Measurements from ENCODE around the gene LRRC42. TPM values are rescaled to one million over a fixed set of nuclear protein-coding genes. Genes with fewer than 3 reads are reported as not detected.
A peak's percentile ranks its signal among the peaks of the same experiment; 100 is the strongest.
"Not testable (repeated sequence)": the region's sequence is repeated elsewhere in the genome, so short reads cannot be mapped to it uniquely, and the experiment has no call there.

The LRRC42 gene
- total RNA-seq, 1 experiment from 2014 or later, result 17.6 TPM

DNA sequence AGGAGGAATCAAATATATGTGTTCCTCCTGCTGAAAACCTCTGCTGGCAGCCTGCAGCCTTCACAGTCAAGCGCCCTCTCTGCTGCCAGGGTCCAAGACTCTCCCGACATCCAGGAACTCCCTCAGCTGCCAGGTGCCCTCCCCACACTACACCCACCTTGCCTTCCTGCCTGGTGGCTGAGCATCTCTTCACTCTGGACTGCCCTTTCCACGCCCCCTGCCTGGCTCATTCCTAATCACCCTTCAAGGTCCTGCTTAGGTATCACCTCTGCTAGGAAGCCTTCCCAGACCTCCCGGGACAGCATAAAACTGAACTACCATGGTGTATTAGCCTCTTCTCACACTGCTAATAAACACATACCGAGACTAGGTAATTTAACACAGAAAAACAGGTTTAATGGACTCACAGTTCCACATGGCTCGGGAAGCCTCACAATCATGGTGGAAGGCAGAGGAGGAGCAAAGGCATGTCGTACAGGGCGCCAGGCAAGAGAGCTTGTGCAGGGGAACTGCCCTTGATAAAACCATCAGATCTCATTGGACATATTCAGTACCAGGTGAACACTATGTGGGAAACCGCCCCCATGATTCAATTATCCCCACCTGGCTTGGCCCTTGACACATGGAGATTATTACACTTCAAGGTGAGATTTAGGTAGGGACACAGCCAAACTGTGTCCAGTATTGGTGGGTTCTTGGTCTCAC lies 56.5 kb downstream of the LRRC42 start:
- no peak for DNase-seq (ENCODE audit: extremely low read depth, low read depth)

DNA sequence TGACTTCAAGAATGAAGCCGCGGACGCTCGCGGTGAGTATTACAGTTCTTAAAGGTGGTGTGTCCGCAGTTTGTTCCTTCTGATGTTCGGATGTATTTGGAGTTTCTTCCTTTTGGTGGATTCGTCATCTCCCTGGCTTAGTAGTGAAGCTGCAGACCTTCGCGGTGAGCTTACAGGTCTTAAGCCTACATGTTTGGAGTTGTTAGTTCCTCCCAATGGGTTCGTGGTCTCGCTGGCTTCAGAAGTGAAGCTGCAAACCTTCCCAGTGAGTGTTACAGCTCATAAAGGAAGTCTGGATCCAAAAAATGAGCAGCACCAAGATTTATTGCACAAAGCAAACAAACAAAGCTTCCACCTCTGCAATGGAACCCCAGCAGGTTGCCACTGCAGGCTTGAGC lies 57.1 kb downstream of the LRRC42 start:
- no peak for DNase-seq (ENCODE audit: extremely low read depth, low read depth)

DNA sequence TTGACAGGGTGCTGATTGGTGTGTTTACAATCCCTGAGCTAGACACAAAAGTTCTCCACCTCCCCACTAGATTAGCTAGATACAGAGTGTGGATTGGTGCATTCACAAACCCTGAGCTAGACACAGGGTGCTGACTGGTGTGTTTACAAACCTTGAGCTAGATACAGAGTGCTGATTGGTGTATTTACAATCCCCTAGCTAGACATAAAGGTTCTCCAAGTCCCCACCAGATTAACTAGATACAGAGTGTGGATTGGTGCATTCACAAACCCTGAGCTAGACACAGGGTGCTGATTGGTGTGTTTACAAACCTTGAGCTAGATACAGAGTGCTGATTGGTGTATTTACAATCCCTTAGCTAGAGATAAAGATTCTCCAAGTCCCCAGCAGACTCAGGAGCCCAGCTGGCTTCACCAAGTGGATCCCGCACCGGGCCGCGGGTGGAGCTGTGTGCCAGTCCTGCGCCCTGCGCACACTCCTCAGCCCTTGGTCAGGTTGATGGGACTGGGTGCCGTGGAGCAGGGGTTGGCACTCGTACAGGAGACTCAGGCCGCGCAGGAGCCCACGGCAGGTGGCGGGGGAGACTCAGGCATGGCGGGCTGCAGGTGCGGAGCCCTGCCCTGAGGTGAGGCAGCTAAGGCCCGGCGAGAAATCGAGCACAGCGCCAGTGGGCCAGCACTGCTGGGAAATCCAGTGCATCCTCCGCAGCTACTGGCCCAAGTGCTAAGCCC lies 57.8 kb downstream of the LRRC42 start:
- DNase-seq (ENCODE audit: extremely low read depth, low read depth), result not testable (repeated sequence)

DNA sequence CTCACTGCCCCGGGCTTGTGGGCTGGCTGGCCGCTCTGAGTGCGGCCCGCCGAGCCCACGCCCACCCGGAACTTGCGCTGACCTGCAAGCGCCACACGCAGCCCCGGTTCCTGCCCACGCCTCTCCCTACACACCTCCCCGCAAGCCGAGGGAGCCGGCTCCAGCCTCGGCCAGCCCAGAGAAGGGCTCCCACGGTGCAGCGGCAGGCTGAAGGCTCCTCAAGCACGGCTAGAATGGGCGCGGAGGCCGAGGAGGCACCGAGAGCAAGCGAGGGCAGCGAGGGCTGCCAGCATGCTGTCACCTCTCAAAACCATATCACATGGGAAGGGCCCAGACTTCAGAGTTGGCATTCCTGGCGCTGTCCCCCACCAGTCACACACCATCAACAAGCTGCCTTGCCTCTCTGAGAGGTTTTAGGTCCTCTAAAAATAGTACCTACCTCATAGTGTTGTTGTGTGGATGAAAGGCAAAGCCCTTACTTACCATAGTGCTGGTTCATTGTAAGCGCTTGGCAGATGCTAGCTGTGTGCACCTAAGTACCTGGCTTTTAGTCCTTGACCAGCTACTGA lies 58.4 kb downstream of the LRRC42 start:
- DNase-seq (ENCODE audit: extremely low read depth, low read depth), result no peak

DNA sequence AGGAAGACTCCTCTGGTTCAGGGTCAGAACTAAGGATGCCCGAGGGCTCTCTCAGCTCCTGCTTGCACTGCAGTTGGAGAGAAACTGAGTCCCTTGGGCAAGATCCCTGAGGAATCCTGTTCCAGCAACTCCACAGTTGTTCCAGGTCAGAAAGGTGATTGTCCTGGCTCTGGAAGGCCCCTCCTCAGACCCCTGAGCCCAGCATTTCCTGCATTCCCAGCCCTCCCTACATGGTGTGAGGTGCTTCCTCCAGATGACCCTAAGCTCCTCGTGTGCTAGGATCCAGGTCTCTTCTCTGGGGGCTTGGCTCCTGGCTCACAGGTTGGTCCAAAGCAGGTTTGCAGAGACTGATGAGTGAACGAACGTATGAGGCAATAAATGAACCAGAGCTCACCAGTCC lies 60.4 kb downstream of the LRRC42 start:
- no peak for DNase-seq (ENCODE audit: extremely low read depth, low read depth)

DNA sequence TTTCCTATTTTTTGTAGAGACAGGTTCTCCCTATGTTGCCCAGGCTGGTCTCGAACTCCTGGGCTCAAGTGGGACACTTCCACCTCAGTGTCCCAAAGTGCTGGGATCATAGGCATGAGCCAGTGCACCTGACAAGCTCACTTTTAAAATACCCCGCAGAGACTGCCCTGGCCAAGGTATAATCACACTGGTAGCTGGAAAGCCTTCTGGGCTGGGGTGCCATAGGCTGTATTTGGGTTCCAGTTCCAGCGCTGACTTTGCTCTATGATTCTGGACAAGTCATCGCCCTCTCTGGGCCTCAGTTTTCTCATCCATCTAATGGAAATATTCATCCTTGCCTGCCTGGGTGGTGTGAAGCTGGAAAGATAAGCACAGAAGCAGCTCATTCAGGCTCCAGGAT lies 61.5 kb downstream of the LRRC42 start:
- DNase-seq (ENCODE audit: extremely low read depth, low read depth), result no peak

DNA sequence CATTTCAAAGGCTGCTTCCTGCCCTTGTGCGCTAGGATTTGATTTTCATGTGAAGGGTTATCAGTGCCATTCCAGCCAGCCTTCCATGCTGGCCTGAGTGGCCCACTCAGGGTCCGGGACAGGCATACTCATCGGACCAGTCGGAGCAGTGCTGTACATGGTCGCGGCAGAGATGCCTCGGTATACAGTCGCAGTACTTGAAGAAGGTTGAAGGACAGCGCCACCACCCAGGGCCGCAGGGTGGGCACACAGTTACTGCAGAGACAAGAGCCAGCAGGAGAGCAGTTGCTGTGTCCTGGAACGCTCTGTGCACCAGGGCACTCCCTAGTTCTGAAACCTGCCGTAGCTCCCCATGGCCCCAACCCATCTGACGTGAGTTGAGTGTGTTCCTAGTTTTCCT lies 62.7 kb downstream of the LRRC42 start:
- no peak for DNase-seq (ENCODE audit: extremely low read depth, low read depth)

DNA sequence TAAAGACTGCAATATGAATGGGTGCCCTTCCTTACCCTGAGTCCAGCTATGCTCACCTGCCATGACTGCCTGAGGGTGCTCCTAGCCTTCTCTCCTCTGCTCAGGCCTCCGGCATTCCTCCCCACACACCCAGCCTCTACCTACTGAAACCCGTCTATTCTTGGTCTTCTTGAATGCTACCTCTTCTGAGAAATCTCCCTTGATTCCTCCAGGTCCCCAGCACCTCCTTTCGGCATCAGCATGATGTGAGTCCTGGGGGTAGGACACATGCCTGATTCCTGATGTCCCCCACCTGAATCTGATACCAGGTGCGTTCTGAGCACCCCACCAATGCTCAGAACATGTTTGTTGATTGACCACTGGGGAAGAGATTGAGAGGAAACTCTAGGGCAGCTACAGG lies 63.3 kb downstream of the LRRC42 start:
- DNase-seq (ENCODE audit: extremely low read depth, low read depth), result no peak

DNA sequence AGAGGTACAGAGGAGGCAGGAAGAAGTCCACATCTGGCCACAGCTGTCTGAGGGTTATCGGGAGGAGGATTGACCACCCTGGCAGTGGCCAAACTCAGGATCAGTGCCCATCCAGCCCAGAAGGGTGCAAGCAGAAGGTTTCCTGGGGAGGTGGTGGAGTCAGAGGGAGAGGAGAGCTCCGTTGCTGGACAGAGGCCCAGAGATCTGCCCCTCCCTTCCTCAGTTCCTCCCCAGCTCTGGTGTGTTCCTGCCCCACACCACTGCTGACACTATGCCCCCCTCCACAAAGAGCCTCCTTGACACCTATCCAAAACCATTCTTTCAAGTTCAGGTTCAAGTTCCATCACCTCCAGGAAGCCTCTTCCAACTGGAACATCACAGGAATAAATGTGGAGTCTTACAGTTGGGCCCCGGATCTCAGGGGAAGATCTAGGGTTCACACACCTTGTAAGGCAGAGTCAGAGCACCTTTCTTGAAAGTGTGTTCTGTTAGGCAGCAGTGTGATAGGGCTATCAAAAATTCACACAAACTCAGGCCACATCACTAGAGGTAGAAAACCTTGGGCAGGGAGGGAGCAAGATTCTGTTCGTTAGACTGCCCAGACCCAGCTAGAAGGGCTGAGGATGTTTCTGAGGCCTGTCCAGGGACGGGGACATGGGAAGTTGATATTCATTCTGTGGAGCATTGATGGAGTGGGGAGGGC lies 64.4 kb downstream of the LRRC42 start:
- DNase-seq (ENCODE audit: extremely low read depth, low read depth), result no peak

DNA sequence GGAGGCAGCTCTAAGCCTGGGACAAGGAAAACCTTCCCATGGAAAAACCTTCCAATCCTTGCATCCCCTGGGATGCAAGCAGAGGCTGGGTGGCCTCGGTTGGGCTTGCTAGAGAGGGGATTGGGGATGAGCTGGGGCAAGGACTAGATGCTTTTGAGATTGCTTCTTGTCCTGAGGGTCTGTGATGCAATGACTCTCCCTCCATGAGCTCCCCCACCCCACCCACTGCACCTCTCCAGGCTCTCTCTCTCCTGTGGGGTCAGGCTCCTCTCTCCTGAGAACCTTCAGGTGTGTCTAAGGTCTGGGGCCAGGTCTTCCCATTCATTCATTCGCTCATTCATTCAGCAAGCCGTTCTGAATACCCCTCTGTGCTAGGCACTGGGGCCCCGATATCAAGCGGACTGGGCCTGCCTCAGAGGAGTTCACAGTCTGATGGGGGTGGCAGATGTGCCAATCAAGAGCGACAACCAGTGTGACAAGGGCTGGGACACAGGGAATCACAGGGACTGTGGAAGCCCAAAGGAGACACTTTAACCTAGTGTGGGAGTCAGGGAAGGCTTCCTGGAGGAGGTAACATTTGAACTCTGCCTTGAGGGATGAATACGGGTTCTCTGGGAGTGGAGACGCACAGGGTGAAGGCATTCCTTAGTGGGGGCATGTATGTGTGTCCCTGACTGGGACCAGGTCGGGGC lies 65.3 kb downstream of the LRRC42 start:
- DNase-seq (ENCODE audit: extremely low read depth, low read depth), result no peak

DNA sequence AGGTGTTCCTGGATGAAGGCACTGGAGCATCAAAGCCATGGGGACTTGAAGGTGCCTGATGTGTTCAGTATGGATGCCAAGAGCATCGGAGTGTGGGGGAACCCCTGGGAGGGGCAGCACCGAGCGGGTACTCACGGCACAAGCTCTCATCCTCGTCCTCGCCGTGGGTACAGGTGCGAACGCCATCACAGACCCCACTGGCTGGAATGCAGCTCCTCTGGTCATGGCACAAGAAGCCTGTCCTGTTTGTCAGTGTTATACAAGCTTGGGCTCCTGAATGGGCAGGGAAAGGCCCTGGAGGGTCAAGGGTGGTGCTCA lies 65.8 kb downstream of the LRRC42 start:
- DNase-seq (ENCODE audit: extremely low read depth, low read depth), result no peak

DNA sequence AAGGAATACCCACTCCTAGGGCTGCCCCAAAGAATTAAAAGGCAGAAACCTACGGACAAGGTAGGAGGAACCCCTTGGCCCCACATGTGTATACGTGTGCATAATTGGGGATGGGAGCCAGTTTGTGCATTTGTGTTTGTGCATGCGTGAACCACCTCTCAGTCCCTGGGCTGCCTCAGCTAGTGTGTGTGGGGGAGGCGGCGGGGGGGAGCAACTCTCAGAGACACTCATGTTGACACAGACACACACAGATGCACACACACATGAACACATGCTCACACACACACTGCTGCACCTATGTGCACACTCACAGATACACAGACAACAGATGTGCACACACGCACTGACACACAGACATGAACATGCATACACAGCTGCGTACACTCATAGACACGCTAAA lies 66.7 kb downstream of the LRRC42 start:
- DNase-seq (ENCODE audit: extremely low read depth, low read depth), result no peak

DNA sequence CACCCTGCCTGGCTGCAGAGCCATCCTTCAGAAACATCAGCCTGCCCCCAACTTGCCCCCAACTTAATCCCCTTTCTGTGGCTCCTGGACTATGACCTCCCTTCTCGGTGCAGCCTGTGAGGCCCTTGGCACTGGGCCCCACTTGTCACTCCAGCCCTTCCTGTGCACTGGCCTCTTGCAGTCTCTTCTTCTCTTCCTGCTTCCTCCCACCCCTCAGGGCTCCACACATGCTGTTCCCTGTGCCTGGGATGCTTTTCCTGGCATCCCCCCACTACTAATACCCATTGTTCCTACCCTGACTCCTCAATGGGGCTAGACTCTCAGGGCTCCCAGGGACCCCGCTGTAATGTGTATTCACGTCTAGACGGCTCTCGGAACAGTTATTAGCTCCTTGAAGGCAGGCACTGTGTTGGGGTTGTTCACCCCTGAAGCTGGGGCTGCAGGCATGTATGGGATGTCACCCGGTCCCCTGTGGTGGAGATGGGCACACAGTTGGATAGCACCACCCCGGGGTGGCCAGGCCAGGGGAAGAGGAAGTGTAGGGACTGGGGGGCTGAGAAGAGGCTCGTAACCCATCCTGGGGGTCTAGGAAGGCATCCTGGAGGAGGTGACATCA lies 67.4 kb downstream of the LRRC42 start:
- DNase-seq (ENCODE audit: extremely low read depth, low read depth), result no peak

DNA sequence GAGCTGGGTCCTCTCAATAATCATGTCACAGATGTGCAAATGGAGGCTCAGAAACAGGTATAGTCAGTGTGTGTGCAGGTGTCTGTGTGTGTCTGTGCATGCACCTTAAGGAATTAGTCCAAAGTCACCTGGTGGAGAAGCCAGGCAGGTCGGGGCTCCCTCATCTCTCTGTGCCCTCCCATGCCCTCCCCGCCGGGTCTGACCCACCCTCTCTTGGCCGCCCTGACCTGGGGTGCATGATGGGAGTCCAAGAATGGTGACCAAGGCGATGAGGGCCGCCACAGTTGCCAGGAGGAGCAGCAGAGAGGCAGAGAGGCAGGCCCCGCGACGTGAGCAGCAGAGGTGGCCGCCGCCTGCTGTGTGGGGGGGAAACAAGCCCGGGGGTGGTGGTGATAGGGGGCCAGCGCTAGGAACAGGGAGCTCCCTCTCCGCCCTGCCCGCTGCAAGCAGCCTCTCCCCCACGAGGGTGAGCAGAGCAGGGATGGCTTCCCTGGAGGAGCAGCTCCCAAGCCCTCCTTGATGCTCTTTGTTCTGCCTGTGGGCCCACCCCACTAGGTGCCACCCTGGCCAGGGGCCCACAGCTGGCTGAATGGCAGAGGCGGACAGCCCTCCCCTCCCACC lies 68.0 kb downstream of the LRRC42 start:
- DNase-seq (ENCODE audit: extremely low read depth, low read depth), result no peak

DNA sequence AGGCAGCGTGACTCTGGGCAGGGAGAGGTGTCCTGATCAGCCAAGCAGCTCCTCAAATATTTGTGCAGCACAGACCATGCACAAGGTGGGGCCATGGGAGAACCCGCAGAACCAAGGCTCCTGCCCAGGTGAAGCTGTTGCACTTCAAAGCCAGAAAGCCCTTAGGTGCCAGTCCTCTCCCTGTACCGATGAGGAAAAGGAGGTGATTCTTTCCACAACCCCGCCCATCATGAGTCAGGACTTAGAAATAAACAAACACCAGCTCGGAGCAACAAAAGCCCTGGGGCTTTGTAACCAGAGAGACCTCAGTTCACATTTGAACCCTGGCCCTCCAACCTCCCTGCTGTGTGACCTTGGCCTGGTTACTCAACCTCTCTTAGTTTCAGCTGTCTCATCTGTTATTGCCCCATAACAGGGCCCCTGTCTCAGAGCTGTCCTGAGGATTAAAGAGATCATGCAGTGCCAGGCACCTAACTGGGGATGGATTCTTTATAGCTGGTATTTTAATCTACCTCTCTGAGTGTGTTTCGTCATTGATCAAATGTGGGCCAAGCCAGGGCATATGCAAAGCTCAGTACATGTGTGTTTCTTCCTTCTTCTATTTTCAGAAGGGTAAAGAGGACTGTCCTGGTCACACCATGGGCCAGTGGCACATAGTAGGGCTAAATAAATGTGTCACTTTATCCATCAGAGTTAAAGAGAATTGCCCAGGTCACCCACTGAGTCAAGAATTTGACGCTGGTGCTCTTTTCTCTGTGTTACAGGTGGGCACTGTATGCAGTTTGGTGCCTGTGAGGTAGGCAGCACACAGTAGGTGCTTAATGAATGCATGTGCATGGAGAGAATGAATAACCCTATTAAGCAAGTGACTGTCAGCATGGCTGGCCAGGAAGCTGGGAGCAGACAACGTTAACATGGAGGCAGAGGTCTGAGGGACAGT lies 70.5 kb downstream of the LRRC42 start:
- peak; percentile 53 for DNase-seq (ENCODE audit: extremely low read depth, low read depth)
